ENCODE data around the gene MTCH2. TPM values are rescaled to one million over a fixed set of nuclear protein-coding genes. Genes with fewer than 3 reads are reported as not detected.

Gene MTCH2
- total RNA-seq, 1 donor, result 74.9 TPM

DNA sequence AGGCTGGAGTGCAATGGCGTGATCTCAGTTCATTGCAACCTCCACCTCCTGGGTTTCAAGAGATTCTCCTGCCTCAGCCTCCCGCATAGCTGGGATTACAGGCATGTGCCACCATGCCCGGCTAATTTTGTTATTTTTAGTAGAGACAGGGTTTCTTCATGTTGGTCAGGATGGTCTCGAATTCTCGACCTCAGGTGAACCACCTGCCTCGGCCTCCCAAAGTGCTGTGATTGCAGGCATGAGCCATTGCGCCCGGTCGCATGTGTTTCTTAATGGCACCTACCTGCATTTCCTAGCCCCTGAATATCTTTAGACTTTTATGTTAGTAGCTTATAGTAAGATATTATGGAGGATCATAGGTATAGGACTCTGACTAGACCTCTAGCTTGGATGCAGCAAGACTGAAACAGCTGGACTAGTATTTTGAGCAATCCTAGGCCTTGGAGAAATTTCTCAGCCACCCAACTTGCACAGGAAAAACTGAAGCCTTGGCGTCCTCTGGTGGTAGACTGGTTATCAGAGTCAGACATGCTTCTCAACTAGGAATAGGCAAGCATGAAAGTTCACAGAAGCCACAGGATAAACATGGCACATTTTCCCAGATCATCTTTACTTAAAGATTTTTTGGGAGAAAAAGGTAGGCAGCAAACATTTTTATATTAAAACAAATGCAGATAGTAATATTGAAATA lies 25.5 kb downstream of the MTCH2 start:
- TF ChIP-seq, protein P1, sequence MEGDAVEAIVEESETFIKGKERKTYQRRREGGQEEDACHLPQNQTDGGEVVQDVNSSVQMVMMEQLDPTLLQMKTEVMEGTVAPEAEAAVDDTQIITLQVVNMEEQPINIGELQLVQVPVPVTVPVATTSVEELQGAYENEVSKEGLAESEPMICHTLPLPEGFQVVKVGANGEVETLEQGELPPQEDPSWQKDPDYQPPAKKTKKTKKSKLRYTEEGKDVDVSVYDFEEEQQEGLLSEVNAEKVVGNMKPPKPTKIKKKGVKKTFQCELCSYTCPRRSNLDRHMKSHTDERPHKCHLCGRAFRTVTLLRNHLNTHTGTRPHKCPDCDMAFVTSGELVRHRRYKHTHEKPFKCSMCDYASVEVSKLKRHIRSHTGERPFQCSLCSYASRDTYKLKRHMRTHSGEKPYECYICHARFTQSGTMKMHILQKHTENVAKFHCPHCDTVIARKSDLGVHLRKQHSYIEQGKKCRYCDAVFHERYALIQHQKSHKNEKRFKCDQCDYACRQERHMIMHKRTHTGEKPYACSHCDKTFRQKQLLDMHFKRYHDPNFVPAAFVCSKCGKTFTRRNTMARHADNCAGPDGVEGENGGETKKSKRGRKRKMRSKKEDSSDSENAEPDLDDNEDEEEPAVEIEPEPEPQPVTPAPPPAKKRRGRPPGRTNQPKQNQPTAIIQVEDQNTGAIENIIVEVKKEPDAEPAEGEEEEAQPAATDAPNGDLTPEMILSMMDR (IDR thresholded peaks at IDR 0.05; ENCODE audit: extremely low read depth, low read depth, low read length), result peak; percentile 98
- Histone ChIP-seq H3K36me3 (ENCODE audit: insufficient read depth, low read length) (peaks cover 25% of the 10 kb centered on the region), H3K4me1 (ENCODE audit: insufficient read depth, low read length) (peaks cover 15% of the 10 kb centered on the region), H3K79me2 (ENCODE audit: insufficient read depth, low read length) (no peaks in the 10 kb centered on the region), H3K4me3 (ENCODE audit: insufficient read depth, low read length) (no peak overlapping the region), H3K9me3 (ENCODE audit: low read depth, low read length) (no peaks in the 10 kb centered on the region), H3K27ac (ENCODE audit: low read depth, low read length) (peak overlapping the region; percentile 6), H3K27me3 (ENCODE audit: insufficient read depth, low read length) (no peaks in the 10 kb centered on the region), H3K4me2 (ENCODE audit: insufficient read depth, low read length) (peak overlapping the region; percentile 34), H4K20me1 (ENCODE audit: insufficient read depth, low read length) (no peaks in the 10 kb centered on the region), H2AFZ (ENCODE audit: low read length) (no peak overlapping the region)
- no peak for DNase-seq (ENCODE audit: insufficient read length, low spot score, missing footprints)

DNA sequence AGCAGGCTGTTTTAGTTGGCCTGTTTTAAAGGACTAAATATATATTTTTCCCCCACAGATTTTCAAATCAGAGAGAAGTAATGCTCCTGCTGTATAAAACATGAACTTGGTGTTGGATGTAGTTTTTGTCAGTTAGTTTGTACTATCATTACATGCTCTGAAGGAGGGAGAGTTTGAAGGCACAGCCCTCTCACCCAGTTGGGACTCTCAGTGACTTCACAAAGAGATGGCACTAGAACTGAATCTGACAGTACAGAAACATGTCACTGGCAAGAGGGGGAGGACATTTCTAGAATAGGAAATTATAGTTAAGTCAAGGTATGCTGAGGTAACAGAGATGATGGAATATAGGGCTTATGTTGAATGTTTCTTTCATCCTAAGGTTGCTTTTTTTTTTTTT lies 27.1 kb downstream of the MTCH2 start:
- no peak for DNase-seq (ENCODE audit: insufficient read length, low spot score, missing footprints)
- no peak overlapping the region for H3K27ac ChIP-seq (ENCODE audit: low read depth, low read length)
- no peaks in the 10 kb centered on the region for H4K20me1 ChIP-seq (ENCODE audit: insufficient read depth, low read length)
- TF ChIP-seq, protein P1 (IDR thresholded peaks at IDR 0.05; ENCODE audit: extremely low read depth, low read depth, low read length), result no peak
- H3K4me1 ChIP-seq (ENCODE audit: insufficient read depth, low read length), result peaks cover 15% of the 10 kb centered on the region
- no peak overlapping the region for H3K4me3 ChIP-seq (ENCODE audit: insufficient read depth, low read length)
- H3K9me3 ChIP-seq (ENCODE audit: low read depth, low read length), result no peaks in the 10 kb centered on the region
- no peak overlapping the region for H2AFZ ChIP-seq (ENCODE audit: low read length)
- H3K27me3 ChIP-seq (ENCODE audit: insufficient read depth, low read length), result no peaks in the 10 kb centered on the region
- no peak overlapping the region for H3K4me2 ChIP-seq (ENCODE audit: insufficient read depth, low read length)
- H3K79me2 ChIP-seq (ENCODE audit: insufficient read depth, low read length), result no peaks in the 10 kb centered on the region
- peaks cover 11% of the 10 kb centered on the region for H3K36me3 ChIP-seq (ENCODE audit: insufficient read depth, low read length)

DNA sequence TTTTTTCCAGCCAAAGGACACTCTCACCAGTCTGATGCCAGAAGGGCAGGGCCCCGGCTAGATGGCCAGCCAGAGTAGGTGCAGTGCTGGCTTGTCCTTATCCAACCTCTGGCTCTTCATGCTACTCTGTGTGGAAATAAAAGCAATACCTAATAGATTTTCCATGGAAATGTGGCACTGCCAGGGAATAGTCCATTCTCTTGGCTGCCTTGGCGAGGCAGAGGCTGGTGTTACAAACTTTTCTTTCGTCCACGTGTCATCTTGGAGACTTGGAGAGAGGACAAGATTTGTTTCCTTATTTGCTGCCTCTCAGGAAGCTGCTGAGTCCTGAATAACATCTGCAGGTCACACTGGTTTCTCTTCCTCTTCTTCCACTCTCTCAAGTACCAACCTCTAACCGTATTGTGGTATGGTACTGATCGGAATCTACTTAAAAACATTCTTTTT lies 31.0 kb downstream of the MTCH2 start:
- Histone ChIP-seq H3K9me3 (ENCODE audit: low read depth, low read length) (no peaks in the 10 kb centered on the region), H3K79me2 (ENCODE audit: insufficient read depth, low read length) (no peaks in the 10 kb centered on the region), H3K4me3 (ENCODE audit: insufficient read depth, low read length) (no peak overlapping the region), H3K27ac (ENCODE audit: low read depth, low read length) (no peak overlapping the region), H2AFZ (ENCODE audit: low read length) (no peak overlapping the region), H3K36me3 (ENCODE audit: insufficient read depth, low read length) (peaks cover 3% of the 10 kb centered on the region), H3K4me2 (ENCODE audit: insufficient read depth, low read length) (no peak overlapping the region), H3K4me1 (ENCODE audit: insufficient read depth, low read length) (peaks cover 19% of the 10 kb centered on the region), H3K27me3 (ENCODE audit: insufficient read depth, low read length) (no peaks in the 10 kb centered on the region), H4K20me1 (ENCODE audit: insufficient read depth, low read length) (no peaks in the 10 kb centered on the region)
- TF ChIP-seq, protein P1 (IDR thresholded peaks at IDR 0.05; ENCODE audit: extremely low read depth, low read depth, low read length), result no peak
- no peak for DNase-seq (ENCODE audit: insufficient read length, low spot score, missing footprints)

DNA sequence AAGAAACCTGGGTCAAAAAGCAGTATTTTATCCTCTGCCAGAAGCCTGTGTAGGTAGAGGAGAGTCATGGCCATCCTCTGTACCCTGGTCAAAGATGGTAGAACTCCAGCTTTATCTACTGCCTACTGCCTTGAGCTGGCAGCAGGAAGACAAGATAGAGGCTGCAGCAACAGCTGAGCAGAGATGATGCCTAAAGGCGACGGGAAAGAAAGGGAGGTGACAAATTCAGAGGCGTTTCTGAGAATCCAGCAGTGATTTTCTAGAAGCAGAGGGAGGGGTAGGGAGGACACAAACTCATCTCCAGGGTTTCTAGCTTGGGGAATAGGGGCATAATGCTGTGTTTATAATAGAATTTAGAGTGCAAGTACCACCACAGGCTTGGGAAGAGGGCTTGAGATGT lies 32.7 kb downstream of the MTCH2 start:
- H3K27ac ChIP-seq (ENCODE audit: low read depth, low read length), result no peak overlapping the region
- TF ChIP-seq, protein P1 (IDR thresholded peaks at IDR 0.05; ENCODE audit: extremely low read depth, low read depth, low read length), result no peak
- H3K4me2 ChIP-seq (ENCODE audit: insufficient read depth, low read length), result no peak overlapping the region
- no peak overlapping the region for H2AFZ ChIP-seq (ENCODE audit: low read length)
- H4K20me1 ChIP-seq (ENCODE audit: insufficient read depth, low read length), result no peaks in the 10 kb centered on the region
- H3K9me3 ChIP-seq (ENCODE audit: low read depth, low read length), result no peaks in the 10 kb centered on the region
- peaks cover 25% of the 10 kb centered on the region for H3K4me1 ChIP-seq (ENCODE audit: insufficient read depth, low read length)
- no peak overlapping the region for H3K4me3 ChIP-seq (ENCODE audit: insufficient read depth, low read length)
- H3K27me3 ChIP-seq (ENCODE audit: insufficient read depth, low read length), result no peaks in the 10 kb centered on the region
- H3K79me2 ChIP-seq (ENCODE audit: insufficient read depth, low read length), result no peaks in the 10 kb centered on the region
- DNase-seq (ENCODE audit: insufficient read length, low spot score, missing footprints), result no peak
- no peaks in the 10 kb centered on the region for H3K36me3 ChIP-seq (ENCODE audit: insufficient read depth, low read length)
